GM19438 (cell line): ENCODE measurements around the gene TANK.
"Not testable (repeated sequence)": the region's sequence is repeated elsewhere in the genome, so short reads cannot be mapped to it uniquely, and the experiment has no call there.

ENCODE experiments used
- ATAC-seq: cut with Tn5 transposase; IDR thresholded peaks from one replicate; pipeline ENCODE4 v1.9.1; 2021; ENCODE audit warnings: low read depth; ENCODE audit not compliant: unreplicated experiment

The TANK gene

GRCh38 chr2:161165811-161166210 is 5.6 kb downstream of the TANK start:
- peak; percentile 23 for ATAC-seq

- ATAC-seq, result peak; percentile 77
Measured at GRCh38 chr2:161166538-161167409, 6.5 kb downstream of the TANK start.

GRCh38 chr2:161169335-161169734 is 9.1 kb downstream of the TANK start:
- no peak for ATAC-seq

GRCh38 chr2:161170377-161170776 is 10.1 kb downstream of the TANK start:
- no peak for ATAC-seq

GRCh38 chr2:161170958-161171932 is 11.0 kb downstream of the TANK start:
- ATAC-seq, result no peak

- ATAC-seq, result no peak
Measured at GRCh38 chr2:161172901-161173540, 12.8 kb downstream of the TANK start.

- no peak for ATAC-seq
Measured at GRCh38 chr2:161173541-161174194, 13.4 kb downstream of the TANK start.

GRCh38 chr2:161177969-161178368 is 17.7 kb downstream of the TANK start:
- ATAC-seq, result no peak

GRCh38 chr2:161178756-161179155 is 18.5 kb downstream of the TANK start:
- no peak for ATAC-seq

- no peak for ATAC-seq
Measured at GRCh38 chr2:161190050-161190449, 29.8 kb downstream of the TANK start.

- not testable (repeated sequence) for ATAC-seq
Measured at GRCh38 chr2:161195602-161196001, 35.4 kb downstream of the TANK start.

- ATAC-seq, result peak; percentile 76
Measured at GRCh38 chr2:161199912-161200701, 39.9 kb downstream of the TANK start.

GRCh38 chr2:161204846-161205245 is 44.6 kb downstream of the TANK start:
- no peak for ATAC-seq

GRCh38 chr2:161206471-161207032 is 46.3 kb downstream of the TANK start:
- ATAC-seq, result no peak

- no peak for ATAC-seq
Measured at GRCh38 chr2:161207941-161208340, 47.7 kb downstream of the TANK start.

- no peak for ATAC-seq
Measured at GRCh38 chr2:161208527-161209139, 48.4 kb downstream of the TANK start.

- no peak for ATAC-seq
Measured at GRCh38 chr2:161209902-161210301, 49.7 kb downstream of the TANK start.

- ATAC-seq, result no peak
Measured at GRCh38 chr2:161217597-161218185, 57.5 kb downstream of the TANK start.
